SK-N-SH treated with all-trans-retinoic acid at 6 μM for 48 hours (cell line): ENCODE results near the gene CEBPA.

Experiments used
- ATAC-seq: fragments of 200-7000 bp; cut with Tn5 transposase; 3 replicates; pipeline ENCODE4 v1.9.1; 2020; ENCODE audit warnings: mild to moderate bottlenecking, moderate library complexity
- ARNTL ChIP-seq: fragments of 450-650 bp; formaldehyde crosslinking; IDR thresholded peaks from 2 replicates; pipeline ENCODE4 v1.5.0; 2020; ENCODE audit warnings: low read depth, mild to moderate bottlenecking, moderate library complexity, borderline replicate concordance
- BACH2 ChIP-seq: fragments of 250-450 bp; sonication (Bioruptor Pico); IDR thresholded peaks from 2 replicates; pipeline ENCODE4 v1.9.0; 2021; ENCODE audit warnings: mild to moderate bottlenecking, borderline replicate concordance
- CSDC2 ChIP-seq: fragments of 250-450 bp; sonication (Bioruptor Pico); IDR thresholded peaks from 2 replicates; pipeline ENCODE4 v1.5.0; 2020; ENCODE audit warnings: mild to moderate bottlenecking, moderate library complexity
- GLIS3 ChIP-seq: fragments of 250-450 bp; sonication (Bioruptor Pico); IDR thresholded peaks from 2 replicates; pipeline ENCODE4 v1.5.0; 2020; ENCODE audit warnings: mild to moderate bottlenecking, moderate library complexity
- ISL1 ChIP-seq: fragments of 250-450 bp; sonication (Bioruptor Pico); IDR thresholded peaks from 2 replicates; pipeline ENCODE4 v2.1.2; 2022; ENCODE audit warnings: mild to moderate bottlenecking, moderate library complexity
- OSR1 ChIP-seq: fragments of 250-450 bp; sonication (Bioruptor Pico); IDR thresholded peaks from 2 replicates; pipeline ENCODE4 v1.8.0; 2022; ENCODE audit warnings: moderate library complexity, mild to moderate bottlenecking, inconsistent platforms
- PPARA ChIP-seq: fragments of 250-450 bp; sonication (Bioruptor Pico); IDR thresholded peaks from 2 replicates; pipeline ENCODE4 v1.5.0; 2020; ENCODE audit warnings: mild to moderate bottlenecking, borderline replicate concordance
- SNAI2 ChIP-seq: fragments of 250-450 bp; sonication (Bioruptor Pico); IDR thresholded peaks from 2 replicates; pipeline ENCODE4 v1.5.0; 2020; ENCODE audit warnings: mild to moderate bottlenecking, moderate library complexity
- TCF4 ChIP-seq: fragments of 250-450 bp; sonication (Bioruptor Pico); IDR thresholded peaks from 2 replicates; pipeline ENCODE4 v1.8.0; 2021; ENCODE audit warnings: mild to moderate bottlenecking, moderate library complexity, borderline replicate concordance
- TOX ChIP-seq: fragments of 250-450 bp; sonication (Bioruptor Pico); IDR thresholded peaks from 2 replicates; pipeline ENCODE4 v1.8.0; 2021; ENCODE audit warnings: mild to moderate bottlenecking, moderate library complexity, borderline replicate concordance
- ZFP3 ChIP-seq: fragments of 250-450 bp; sonication (Bioruptor Pico); IDR thresholded peaks from 2 replicates; pipeline ENCODE4 v1.5.0; 2020; ENCODE audit warnings: mild to moderate bottlenecking, moderate library complexity
- ZFP30 ChIP-seq: fragments of 450-650 bp; formaldehyde crosslinking; IDR thresholded peaks from 2 replicates; pipeline ENCODE4 v1.5.0; 2022; ENCODE audit warnings: mild to moderate bottlenecking, moderate library complexity
- ZNF70 ChIP-seq: fragments of 450-650 bp; formaldehyde crosslinking; IDR thresholded peaks from 2 replicates; pipeline ENCODE4 v1.5.0; 2020; ENCODE audit warnings: mild to moderate bottlenecking, moderate library complexity
- ZNF8 ChIP-seq: fragments of 450-650 bp; formaldehyde crosslinking; IDR thresholded peaks from 2 replicates; pipeline ENCODE4 v1.5.0; 2020; ENCODE audit warnings: mild to moderate bottlenecking, moderate library complexity
- TF ChIP-seq, protein P1 (sequence below): fragments of 250-450 bp; sonication (Bioruptor Pico); IDR thresholded peaks from 2 replicates; pipeline ENCODE4 v1.5.1; 2020; ENCODE audit warnings: low read depth, mild to moderate bottlenecking, moderate library complexity
- TF ChIP-seq, protein P2 (sequence below): fragments of 250-450 bp; sonication (Bioruptor Pico); IDR thresholded peaks from 2 replicates; pipeline ENCODE4 v1.5.1; 2021; ENCODE audit warnings: mild to moderate bottlenecking, moderate library complexity
- TF ChIP-seq, protein P3 (sequence below): fragments of 250-450 bp; sonication (Bioruptor Pico); IDR thresholded peaks from 2 replicates; pipeline ENCODE4 v1.8.0; 2021; ENCODE audit warnings: low read depth, mild to moderate bottlenecking, moderate library complexity, borderline replicate concordance

The CEBPA gene

DNA sequence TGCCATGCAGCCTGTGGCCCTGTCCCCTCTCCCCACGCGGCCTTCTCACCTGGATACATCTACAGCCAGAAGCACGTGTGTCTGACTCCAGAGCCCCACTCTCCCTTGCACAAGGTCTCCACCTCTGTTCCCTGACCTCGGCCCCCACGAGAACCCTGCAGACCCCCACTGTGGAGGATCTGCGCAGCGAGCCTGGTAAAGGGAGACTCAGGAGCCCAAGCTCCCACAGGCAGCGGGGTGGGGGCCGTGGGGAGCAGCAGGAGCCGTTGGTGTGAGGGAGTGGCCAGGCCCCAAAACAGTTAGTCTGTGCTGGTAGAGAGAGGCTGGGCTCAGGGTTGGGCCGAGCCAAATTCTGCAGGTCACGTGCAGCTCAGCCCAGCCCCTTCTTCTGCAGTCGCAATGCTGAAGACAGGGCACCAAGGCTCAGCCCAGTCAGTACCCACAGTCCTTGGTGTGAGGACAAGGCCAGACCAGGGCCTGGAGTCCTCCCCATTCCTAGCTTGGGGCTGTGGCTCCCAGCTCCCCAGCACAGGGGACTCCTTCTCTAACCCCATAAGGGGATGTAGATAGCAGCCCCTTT, 48.0 kb downstream of the CEBPA start:
- ATAC-seq: no peak
- TF ChIP-seq, protein P1, sequence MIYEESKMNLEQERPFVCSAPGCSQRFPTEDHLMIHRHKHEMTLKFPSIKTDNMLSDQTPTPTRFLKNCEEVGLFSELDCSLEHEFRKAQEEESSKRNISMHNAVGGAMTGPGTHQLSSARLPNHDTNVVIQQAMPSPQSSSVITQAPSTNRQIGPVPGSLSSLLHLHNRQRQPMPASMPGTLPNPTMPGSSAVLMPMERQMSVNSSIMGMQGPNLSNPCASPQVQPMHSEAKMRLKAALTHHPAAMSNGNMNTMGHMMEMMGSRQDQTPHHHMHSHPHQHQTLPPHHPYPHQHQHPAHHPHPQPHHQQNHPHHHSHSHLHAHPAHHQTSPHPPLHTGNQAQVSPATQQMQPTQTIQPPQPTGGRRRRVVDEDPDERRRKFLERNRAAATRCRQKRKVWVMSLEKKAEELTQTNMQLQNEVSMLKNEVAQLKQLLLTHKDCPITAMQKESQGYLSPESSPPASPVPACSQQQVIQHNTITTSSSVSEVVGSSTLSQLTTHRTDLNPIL (CRISPR knock-in tag): no peak
- TF ChIP-seq ZNF8 (CRISPR knock-in tag): no peak
- no peak for TF ChIP-seq ISL1 (CRISPR knock-in tag)
- TF ChIP-seq, protein P2, sequence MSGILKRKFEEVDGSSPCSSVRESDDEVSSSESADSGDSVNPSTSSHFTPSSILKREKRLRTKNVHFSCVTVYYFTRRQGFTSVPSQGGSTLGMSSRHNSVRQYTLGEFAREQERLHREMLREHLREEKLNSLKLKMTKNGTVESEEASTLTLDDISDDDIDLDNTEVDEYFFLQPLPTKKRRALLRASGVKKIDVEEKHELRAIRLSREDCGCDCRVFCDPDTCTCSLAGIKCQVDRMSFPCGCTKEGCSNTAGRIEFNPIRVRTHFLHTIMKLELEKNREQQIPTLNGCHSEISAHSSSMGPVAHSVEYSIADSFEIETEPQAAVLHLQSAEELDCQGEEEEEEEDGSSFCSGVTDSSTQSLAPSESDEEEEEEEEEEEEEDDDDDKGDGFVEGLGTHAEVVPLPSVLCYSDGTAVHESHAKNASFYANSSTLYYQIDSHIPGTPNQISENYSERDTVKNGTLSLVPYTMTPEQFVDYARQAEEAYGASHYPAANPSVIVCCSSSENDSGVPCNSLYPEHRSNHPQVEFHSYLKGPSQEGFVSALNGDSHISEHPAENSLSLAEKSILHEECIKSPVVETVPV (CRISPR knock-in tag): no peak
- no peak for TF ChIP-seq CSDC2 (CRISPR knock-in tag)
- TF ChIP-seq TOX (CRISPR knock-in tag): no peak
- TF ChIP-seq OSR1 (CRISPR knock-in tag): no peak
- TF ChIP-seq ZNF70 (CRISPR knock-in tag): no peak
- no peak for TF ChIP-seq SNAI2 (CRISPR knock-in tag)
- TF ChIP-seq ARNTL (CRISPR knock-in tag): no peak
- no peak for TF ChIP-seq BACH2 (CRISPR knock-in tag)
- TF ChIP-seq, protein P3, sequence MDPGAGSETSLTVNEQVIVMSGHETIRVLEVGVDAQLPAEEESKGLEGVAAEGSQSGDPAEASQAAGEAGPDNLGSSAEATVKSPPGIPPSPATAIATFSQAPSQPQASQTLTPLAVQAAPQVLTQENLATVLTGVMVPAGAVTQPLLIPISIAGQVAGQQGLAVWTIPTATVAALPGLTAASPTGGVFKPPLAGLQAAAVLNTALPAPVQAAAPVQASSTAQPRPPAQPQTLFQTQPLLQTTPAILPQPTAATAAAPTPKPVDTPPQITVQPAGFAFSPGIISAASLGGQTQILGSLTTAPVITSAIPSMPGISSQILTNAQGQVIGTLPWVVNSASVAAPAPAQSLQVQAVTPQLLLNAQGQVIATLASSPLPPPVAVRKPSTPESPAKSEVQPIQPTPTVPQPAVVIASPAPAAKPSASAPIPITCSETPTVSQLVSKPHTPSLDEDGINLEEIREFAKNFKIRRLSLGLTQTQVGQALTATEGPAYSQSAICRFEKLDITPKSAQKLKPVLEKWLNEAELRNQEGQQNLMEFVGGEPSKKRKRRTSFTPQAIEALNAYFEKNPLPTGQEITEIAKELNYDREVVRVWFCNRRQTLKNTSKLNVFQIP (CRISPR knock-in tag): no peak

DNA sequence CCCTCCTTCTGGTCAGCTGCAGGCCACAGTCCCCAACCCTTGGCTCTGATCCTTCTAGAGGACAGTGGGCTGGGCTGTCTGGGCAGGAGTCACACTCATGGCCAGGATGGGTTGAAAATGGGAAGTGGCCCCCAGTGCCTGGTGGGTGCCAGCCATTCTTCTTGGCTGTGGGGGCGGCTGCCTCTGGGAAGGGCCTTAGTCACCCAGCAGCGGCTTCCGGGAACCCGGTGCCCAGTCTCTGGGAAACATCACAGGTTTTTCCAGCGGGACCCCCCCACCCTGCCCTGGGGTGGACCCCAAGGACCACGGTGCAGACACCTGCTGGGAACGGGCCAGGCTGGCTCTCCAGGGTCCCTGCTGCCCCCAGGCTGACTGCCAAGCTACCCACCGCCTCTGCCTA, 49.4 kb downstream of the CEBPA start:
- ATAC-seq: no peak
- TF ChIP-seq TCF4 (CRISPR knock-in tag): no peak
- no peak for TF ChIP-seq BACH2 (CRISPR knock-in tag)
- TF ChIP-seq, protein P2 (CRISPR knock-in tag): no peak
- TF ChIP-seq, protein P1 (CRISPR knock-in tag): no peak
- TF ChIP-seq ARNTL (CRISPR knock-in tag): no peak
- TF ChIP-seq CSDC2 (CRISPR knock-in tag): no peak
- no peak for TF ChIP-seq ISL1 (CRISPR knock-in tag)
- TF ChIP-seq GLIS3 (CRISPR knock-in tag): no peak
- no peak for TF ChIP-seq ZNF70 (CRISPR knock-in tag)
- TF ChIP-seq SNAI2 (CRISPR knock-in tag): no peak
- no peak for TF ChIP-seq OSR1 (CRISPR knock-in tag)

DNA sequence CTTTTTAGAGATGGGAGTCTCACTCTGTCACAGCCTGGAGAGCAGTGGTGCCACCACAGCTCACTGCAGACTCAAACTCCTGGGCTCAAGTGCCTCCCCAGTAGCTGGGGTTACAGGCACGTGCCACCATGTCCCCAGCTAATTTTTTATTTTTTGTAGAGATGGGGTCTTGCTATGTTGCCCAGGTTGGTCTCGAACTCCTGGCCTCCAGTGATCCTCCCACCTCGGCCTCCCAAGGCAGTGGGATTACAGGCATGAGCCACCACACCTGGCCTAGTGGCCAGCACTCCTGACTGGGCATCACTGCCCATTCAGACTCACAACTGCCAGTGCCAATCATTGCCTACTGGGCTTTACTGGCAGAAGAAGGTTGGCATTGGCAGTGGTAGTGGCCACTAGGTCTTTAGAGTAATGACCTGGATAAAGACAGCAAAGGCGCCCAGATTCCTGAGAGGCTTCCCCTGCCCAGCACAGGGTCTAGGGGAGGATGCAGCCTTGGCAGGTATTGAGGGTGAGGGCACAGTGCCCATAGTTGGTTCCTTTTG, 49.8 kb downstream of the CEBPA start:
- TF ChIP-seq OSR1 (CRISPR knock-in tag) (no peak), ARNTL (CRISPR knock-in tag) (no peak), PPARA (CRISPR knock-in tag) (no peak), SNAI2 (CRISPR knock-in tag) (no peak), ZFP3 (no peak), ZFP30 (CRISPR knock-in tag) (no peak)
- TF ChIP-seq, protein P2 (CRISPR knock-in tag): no peak
- TF ChIP-seq, protein P1 (CRISPR knock-in tag): no peak
- ATAC-seq: no peak
